ENCODE data around the gene NUP98.
"Not testable (repeated sequence)": the region's sequence is repeated elsewhere in the genome, so short reads cannot be mapped to it uniquely, and the experiment has no call there.

DNA sequence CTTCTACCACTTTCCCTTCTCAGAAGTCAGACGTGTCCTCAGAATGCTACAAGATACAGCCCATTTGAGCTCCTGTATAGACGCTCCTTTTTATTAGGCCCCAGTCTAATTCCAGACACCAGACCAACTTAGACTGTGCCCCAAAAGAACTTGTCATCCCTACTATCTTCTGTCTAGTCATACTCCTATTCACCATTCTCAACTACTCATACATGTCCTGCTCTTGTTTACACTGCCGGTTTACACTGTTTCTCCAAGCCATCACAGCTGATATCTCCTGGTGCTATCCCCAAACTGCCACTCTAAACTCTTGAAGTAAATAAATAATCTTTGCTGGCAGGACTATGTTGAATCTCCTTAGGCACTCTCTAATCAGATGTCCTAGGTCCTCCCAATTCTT is 144.8 kb downstream of the NUP98 start:
- TF ChIP-seq JUND (IDR thresholded peaks at IDR 0.05); TAF1 (conservative IDR thresholded peaks at IDR 0.05): not testable (repeated sequence)
